HuH-7 (cell line): Measurements from ENCODE around the gene ZC3H4.
A peak's percentile ranks its signal among the peaks of the same experiment; 100 is the strongest.
"Not testable (repeated sequence)": the region's sequence is repeated elsewhere in the genome, so short reads cannot be mapped to it uniquely, and the experiment has no call there.

Experiments
- DNase-seq: peaks from one replicate; pipeline ENCODE4 v3.0.0; 2011; ENCODE audit warnings: low spot score

The ZC3H4 gene

DNA sequence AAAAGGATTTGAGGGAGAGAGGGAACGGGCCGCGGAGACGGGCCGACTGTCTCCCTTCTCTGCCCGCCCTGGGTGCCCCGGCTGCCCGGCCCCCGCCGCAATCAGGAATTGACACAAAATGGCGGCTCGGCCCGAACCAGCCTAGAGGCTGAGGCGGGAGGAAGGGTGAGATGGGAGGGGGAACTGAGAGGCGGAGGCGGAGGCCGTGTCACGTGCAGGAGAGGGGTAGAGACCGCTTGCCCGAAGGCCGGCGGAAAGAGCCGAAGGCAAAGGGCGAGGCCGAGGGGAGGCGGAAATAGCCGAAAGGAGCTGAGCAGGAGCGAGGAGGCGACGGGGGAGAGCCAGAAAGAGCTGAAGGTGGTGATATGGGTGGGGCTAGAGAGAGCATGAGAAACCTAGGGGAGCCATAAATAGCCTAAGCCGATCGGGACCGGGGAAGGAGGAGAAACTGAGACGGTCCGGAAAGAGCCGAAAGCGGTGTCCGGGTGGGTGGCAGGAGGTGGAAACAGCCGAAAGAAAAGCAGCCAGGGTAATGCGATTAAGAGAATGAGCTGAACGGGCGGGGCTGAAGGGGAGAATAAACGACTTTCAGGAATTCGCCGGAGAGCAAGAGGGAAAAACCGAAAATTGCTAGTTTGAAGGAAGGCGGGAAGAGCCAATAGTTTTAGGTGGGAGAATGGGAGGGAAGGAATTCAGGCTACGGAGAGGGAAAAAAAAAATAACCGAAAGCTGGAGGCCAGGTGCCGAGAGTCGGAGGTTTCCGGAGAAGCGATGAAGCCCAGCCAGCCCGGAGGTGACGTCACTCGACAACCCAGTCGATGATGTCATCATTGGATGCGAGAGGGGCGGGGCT is at the start of gene ZC3H4:
ZC3H4 (minus strand) TSS at position 780 of the 853 bp plus-strand sequence. CDS start 1,192 bp downstream, outside the sequence.
- peak; percentile 88 for DNase-seq

DNA sequence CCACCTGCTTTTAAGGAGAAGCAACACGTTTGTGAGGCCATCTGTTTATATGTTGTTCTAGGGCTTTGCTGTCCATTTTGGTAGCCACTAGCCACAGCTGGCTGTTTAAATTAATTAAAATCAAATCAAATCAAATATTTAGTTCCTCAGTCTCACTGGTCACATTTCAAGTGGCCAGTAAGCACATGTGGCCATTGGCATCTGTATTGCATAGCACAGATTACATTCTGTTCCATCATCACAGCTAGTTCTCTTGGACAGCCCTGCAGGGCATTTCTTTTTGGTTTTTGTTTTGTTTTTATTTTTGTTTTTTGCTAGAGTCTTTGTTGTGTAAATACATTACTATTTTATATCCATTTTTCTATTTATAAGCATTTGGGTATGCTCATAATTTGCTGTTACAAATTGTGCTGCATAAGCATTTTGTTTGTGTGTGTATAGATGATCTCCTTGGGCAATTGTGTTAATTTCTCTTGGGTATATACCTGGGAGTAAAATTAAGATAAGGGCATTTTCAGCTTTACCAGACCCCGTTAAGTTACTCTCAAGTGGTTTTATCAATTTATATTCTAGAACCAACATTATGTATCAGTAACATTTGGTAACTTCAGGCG is 48.4 kb upstream of the ZC3H4 start:
- DNase-seq = no peak

DNA sequence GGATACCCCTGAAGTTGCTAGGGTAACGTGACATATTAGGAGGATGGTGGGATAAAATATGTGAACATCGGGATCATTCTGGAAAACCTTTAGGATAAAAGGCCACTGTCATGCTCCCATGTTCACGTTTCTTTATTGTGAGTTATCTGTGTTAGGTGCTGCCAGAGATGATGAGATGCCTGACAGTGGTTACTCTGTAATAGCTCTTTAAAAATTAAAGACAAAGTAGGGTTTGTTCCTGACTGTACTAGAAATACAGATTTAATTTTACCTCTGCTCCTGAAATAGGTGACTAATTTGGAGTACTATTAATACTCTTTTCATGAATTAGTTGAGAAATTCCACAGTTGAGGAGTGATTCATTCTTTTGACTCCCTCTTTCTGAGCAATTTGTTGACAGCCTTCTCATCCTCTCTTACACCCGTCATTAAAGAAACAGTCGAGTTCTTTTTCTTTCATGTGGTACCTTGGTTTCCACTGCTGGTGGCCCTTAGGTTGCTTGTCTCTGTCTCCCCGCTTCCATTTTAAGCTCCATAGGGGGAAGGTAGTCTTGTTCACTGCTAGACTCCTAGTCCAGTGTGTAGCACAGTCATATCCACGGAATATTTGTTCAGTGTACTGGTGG is 45.4 kb upstream of the ZC3H4 start:
- DNase-seq = no peak

DNA sequence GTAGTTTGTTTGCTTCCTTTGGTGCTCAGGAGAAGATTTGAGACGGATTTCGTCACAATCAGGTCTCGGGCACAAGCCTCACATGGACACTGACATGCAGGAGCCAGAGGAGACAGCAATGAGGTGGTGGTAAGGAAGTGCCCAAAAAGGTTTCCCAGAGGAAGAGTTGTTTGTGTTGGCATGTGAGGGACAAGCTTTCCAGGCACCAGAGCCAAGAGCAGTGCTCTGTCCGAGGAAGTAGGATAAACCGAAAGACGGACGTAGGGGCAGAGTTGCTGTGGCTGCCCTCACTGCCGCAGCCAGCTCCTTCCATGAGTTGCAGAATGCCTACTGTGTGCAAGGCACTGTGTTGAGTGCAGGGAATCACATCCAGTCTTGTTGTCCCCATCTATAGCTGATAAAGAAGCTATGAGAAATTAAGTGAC is 44.8 kb upstream of the ZC3H4 start:
- no peak for DNase-seq

DNA sequence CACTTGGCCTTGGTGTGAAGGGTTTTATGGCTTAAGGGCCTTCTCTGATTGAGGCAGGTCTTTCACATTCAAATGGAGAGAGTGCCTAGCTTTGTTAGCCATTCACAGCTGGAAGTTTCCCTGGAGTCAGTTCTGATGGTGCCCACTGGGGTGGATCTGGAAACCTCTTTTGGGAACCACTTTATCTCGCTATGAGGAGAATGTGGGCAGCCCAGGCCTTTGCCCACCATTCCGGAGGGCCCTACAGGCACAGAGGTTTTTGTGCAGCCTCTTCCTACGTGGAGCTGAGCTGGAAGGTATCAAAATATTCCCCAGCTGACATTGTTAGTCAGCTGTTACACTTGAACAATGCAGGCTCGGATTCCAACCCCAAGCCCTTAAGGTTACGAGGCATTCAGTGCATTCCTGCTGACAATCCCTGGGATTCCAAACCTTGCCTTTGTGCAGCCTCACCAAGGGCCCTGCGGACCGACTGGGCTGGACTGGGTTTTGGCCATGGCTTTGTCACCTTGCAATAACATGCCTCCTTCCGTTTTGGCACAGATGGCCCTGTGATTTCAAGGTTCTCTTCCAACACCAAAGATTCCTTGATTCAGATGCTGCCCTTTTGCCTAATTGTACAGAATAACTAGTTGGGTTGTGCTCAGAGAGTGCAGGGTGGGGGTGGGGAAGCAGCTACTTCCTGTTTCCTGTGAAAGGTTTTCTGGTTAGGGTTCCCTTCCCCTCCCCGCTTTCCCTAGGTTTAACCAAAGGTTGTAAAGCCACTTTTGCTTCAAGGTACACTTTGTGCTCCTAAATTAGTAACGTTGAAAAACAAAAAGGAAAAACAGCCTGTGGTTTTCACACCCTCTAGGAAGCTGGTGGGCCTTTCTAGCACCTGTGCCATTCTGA is 44.1 kb upstream of the ZC3H4 start:
- no peak for DNase-seq

DNA sequence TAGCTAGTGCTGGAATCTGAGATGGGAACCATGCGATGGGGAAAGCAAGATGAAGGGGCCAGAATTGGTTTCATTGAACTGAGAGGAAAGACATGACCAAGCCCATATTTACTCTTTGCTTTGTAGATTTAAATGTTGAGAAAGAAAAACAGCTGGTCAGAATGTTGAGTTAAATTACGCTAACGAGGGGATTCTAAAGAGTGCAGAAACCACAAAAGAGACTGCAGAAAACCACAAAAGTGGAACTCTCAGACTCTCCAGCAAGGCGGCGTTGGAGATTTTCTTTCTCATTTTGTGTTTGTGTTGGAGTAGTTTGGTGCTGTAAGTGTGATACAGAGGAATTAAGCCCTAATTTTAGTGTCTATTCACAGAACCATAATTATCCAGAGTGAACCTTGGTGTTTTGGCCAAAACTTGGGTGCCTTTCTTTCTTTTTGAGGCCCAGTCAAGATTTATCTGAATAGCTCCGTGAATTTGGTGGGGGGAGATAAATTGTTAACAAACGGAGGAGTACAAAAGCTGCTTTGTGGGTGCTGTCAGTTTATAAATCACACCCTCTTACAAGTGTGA is 43.4 kb upstream of the ZC3H4 start:
- no peak for DNase-seq

DNA sequence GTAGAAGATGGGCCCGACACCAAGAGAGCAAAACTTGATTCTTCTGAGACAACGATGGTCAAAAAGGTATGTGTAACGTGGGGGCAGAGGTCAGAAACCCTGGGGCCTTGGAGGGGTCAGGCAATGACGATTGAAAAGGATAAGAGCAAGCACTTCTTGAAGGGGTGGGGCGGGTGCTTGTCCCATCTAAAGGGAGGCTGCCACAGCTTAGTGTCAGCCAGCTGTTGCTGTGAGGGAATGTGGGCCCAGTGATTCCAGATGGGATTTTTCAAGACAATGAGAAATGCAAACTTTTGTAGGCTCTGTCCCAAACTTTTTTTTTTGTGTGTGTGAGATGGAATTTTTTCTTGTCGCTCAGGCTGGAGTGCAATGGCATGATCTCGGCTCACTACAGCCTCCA is 41.6 kb upstream of the ZC3H4 start:
- no peak for DNase-seq

DNA sequence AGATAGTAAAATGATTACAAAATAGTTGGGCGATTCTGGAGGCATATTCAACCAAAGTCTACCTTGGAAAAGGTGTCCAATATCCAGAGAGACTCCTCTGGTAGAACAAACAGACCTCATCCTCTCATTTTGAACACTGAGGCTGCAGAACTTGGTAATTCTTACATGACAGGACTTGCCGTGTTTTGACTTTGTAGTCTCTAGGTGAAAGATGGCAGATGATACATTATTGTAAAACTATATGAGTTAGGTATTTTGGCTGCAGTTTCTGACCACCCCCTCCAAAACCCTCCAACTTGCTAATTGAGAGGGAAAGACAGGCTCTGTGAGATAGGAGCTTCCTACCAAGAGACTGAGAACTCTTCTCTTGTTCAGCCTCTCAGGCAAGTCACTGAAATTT is 39.7 kb upstream of the ZC3H4 start:
- DNase-seq = no peak

DNA sequence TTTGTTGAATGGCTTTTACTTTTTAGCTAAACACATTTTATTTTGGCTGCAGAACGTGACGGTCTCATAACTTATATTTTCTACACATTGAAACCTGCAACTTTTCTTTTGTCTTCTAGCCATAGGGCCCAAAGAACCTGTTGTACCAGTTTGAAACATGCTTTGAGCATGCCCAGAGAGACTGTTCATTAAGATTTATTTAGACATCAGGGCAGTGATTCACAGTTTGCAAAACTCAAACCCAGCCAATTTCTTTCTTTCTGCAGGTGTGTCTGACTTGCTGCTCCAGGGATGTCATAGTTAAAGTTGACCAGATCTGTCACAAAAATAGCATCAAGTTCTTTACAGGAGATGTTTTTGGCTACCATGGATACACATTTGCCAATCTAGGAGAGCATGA is 39.1 kb upstream of the ZC3H4 start:
- DNase-seq = no peak

DNA sequence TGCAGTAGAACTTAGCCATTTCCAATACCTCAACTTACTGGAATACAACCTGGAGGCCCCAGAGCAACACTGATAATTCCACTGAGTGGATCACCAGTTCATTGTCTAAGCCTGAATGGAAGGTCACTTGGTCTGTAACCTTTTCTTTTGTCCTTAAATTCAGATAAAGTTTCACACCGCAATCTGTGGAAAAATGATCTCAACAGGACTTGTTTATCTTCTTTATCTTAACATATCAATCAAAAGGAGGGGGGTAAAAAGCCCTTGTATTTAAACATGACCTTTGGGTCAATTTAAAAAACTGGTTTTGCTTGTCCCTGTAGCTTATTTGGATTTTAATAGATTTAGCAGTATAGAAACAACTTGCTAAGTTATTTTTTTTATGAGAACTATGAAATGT is 38.6 kb upstream of the ZC3H4 start:
- DNase-seq = no peak

DNA sequence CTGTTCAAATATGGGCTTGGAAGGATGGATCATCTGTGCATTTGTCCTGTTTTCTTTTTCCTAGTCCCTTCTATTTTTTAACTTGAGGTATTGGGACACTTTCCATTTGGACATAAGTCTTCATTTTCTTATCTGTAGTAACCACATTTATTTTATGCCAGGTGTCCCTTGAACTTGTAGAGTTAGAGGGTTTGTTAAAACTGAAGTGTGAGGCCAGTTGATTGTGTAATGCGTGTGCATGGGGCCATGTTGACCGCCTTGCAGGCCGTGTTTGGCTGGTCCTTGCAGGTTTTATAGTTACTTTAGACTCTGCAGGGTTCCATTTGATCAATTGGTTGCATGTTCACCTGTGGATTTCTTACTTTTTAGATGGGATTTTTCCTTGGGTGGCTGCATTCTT is 38.1 kb upstream of the ZC3H4 start:
- no peak for DNase-seq

DNA sequence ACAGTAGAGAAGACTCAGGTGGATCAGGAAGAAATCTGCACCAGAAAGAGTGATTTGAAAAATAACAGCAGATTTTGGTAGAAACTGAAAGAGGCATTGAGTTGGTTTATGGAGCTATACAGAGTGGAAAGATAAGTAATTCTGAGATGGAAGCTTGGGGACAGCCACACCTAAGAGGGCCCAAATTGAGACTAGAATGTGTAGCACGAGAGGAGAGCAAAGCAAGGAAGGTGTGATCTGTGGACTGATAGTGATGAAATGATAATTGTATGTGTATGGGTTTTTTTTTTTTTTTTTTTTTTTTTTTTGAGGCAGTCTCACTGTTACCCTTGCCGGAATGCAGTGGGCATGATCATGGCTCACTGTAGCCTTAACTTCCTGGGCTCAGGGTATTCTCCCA is 33.3 kb upstream of the ZC3H4 start:
- DNase-seq = no peak

DNA sequence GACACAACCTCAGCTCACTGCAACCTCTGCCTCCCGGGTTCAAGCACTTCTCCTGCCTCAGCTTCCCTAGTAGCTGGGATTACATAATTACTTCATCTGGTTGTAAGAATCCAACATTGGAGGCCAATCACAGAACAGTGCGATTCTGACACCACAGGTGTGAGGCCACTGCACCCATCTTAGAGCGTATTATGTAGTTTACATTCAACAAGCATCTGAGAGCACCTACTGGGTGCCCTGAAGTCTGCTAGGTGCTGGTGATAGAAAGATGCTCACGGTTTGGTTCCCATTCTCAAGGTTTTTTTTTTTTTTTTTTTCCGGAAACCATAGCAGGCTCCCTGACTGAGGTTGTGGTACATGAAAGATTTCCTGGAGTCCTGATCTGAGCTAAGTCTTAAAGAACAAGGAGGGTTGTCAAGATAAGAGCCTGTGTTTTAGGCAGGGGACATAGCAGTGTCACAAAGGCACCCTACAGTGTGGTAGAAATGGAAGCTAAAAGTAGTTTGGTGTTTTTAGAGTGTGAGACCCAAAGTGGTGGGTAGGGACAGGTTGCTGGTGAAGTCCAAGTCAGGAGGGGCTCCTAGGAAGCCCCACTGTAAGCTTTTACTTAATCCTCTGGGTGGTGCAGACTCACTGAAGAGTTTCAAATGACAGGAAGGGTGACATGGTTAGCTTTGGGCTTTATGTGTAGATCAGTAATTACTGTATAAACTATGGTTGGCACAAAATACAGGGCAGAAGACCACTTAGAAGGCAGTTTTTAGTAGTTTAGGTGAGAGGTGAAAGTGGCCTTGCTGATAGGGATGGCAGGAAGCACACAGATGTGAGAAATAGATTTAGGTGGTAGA is 32.3 kb upstream of the ZC3H4 start:
- no peak for DNase-seq

DNA sequence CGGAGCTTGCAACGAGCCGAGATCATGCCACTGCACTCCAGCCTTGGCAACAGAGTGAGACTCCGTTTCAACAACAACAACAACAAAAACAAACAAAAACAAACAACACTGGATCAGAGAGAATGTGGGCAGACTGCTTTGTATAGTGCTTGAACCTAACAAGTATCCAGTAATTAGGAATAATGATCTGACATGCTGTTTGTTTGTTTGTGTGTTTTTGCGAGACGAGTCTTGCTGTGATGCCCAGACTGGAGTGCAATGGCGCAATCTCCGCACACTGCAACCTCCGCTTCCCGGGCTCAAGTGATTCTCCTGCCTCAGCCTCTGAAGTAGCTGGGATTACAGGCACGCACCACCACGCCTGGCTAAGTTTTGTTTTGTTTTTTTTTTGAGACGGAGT is 31.1 kb upstream of the ZC3H4 start:
- DNase-seq = no peak

DNA sequence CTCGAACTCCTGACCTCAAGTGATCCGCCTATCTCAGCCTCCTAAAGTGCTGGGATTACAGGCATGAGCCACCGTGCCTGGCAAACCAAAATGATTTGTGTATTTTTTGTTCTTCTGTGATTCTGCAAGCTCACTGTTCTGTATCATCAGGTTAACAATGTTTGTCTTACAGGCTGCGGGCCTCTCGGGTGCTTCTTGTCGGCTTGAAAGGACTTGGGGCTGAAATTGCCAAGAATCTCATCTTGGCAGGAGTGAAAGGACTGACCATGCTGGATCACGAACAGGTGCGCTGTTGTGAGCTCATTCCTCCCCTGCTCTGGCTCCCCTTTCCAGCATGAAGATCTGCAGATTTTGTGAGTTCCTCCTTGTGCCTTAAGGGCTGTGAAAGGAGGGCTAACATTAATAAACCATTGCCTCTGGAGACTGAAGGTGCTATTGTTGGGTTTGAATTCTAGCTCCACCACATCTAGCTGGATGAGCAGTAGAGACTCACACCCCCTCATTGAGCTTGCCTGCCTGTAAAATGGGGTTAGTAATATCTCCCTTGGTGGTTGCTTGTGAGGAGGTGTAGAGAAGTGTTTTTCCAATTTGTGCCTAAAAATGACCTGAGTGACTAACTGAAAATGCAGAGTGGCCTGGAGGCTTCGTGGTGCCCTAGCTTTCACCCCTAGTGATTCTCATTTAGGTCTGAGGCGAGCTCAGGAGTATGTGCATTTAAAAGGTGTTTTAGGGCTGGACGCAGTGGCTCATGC is 29.9 kb upstream of the ZC3H4 start:
- DNase-seq = no peak

DNA sequence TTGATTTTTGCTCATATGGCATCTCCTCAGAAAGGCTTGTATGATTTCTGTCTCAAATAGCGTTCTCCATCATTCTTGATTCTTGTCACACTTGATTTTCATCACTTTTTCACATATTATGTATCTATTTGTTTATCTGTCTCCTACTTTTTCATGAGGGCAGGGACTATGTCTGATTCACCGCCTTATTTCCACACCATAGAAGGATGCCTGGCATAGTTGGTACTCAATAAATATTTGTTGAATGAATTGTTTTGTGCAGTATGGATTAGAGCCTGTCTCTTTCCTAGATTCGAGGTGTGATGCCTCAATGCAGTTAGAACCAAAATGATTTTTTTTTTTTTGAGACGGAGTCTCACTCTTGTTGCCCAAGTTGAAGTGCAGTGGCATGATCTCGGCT is 29.2 kb upstream of the ZC3H4 start:
- no peak for DNase-seq

DNA sequence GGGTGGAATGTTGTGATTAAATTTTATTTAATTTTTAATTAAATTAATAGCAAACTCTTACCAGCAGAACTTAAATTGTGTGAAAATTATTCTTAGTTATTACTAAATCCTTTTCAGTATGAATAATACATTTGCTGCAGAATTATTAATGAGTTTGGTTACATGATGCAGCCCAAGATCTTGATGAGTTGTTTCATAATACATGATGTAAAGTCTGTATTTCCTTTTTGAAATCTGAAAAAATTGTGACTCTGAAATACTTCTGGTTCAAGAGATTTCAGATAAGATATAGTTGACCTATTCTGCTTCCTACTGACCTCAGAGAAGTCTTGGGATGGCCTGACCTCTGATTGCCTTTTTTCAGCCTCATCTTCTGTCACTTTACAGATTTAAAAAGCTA is 28.1 kb upstream of the ZC3H4 start:
- DNase-seq = no peak

DNA sequence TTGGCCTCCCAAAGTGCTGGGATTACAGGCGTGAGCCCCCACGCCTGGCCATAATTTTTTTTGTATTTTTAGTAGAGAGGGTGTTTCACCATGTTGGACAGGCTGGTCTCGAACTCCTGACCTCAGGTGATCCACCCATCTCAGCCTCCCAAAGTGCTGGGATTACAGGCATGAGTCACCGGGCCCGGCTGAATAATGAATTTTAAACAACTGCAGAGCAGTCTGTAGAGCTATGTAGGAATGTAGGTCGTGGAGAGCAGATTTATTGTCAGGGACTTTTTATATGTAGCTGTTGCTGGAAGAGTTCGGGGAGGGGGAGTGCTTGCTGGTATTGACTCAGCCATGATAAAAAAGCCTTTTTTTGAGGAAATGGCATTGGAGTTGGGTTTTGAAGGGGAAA is 27.7 kb upstream of the ZC3H4 start:
- not testable (repeated sequence) for DNase-seq

DNA sequence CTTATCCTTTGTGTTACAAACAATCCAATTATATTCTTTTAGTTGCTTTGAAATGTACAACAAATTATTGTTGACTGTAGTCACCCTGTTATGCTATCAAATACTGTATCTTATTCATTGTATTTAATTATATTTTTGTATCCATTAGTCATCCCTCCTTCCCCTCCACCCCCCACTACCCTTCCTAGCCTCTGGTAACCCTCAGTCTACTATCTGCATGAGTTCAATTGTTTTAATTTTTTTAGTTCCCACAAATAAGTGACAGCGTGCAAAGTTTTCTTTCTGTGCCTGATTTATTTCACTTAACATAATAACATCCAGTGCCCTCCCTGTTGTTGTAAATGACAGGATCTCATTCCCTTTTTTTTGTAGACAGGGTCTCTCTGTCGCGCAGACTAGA is 21.6 kb upstream of the ZC3H4 start:
- DNase-seq = no peak

DNA sequence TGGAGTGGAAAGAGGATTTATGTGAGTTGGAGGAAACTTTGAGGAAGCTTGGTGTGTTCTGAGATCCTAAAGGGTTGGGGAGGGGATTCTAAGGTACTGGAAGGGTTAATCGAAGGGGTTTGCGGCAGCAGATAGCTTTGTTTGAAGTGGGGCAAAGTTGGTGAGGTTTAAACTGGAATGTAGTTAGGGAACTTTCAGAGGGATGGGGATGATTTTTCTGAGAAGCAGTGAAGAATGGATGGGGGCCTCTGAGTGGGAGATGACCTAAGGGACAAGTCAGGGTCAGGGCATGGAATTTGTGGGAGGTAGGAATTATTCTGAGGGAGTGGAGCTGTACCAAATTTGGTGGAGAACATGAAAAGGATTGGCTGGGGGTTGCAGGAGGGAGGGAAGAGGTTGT is 21.0 kb upstream of the ZC3H4 start:
- no peak for DNase-seq
